ENCODE measurements around the gene MRPL43. TPM values are rescaled to one million over a fixed set of nuclear protein-coding genes. Genes with fewer than 3 reads are reported as not detected.
"Not testable (repeated sequence)": the region's sequence is repeated elsewhere in the genome, so short reads cannot be mapped to it uniquely, and the experiment has no call there.

The MRPL43 gene
- total RNA-seq, 4 donors from 2014 or later: 32.5 to 104 (median 77.1) TPM

DNA sequence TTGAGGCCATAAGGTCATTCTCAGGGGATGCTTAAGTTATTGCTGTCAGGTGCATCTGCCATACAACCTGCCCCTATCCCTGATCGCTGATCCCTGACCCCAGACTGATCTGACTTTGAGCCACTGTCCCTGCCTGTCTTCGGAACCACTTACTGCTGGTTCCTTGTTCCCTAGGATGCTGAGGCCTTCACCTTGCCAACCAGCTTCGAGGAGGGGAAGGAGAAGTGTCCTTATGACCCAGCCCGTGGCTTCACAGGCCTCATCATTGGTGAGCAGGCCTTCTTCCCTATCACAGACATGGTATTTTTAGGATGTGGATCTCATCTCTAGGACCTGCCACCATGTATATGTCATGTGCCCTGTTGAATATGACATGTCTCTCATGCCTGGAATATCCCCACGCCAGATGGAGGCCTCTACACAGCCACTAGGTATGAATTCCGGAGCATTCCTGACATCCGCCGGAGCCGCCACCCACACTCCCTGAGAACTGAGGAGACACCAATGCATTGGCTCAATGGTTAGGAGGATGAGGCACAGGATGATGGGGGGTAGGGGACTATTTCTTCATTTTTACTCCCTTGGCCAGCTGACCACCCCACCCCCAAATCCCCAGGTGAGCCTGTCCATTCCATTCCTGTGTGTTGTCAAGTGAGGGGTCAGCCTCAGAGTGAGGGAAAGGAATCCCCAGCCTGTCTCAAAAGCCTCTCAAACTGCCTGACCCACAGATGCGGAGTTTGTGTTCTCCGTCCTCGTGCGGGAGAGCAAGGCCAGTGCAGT is 9.0 kb downstream of the MRPL43 start:
- H3K9me3 ChIP-seq: no peaks in the 10 kb centered on the region
- DNase-seq: no peak
- peaks cover 0 to 8% (median 0%) of the 10 kb centered on the region in 4 donors for H3K36me3 ChIP-seq
- intact Hi-C loops (cut with DNase I; ENCODE audit: low total_unique reads): no loop called here
- no peak overlapping the region for H3K27ac ChIP-seq
- no peak overlapping the region for H3K4me3 ChIP-seq
- WGBS, 2 donors (ENCODE audit: low coverage in 1 of 2): 93 to 97% methylated on average over 5 to 13 of the region's 13 CpGs
- TF ChIP-seq EP300 (IDR thresholded peaks at IDR 0.05; ENCODE audit: low read depth) (no peak), POLR2AphosphoS5 (IDR thresholded peaks at IDR 0.05) (no peak), POLR2A (IDR thresholded peaks at IDR 0.05) (no peak)
- TF ChIP-seq, protein P1, sequence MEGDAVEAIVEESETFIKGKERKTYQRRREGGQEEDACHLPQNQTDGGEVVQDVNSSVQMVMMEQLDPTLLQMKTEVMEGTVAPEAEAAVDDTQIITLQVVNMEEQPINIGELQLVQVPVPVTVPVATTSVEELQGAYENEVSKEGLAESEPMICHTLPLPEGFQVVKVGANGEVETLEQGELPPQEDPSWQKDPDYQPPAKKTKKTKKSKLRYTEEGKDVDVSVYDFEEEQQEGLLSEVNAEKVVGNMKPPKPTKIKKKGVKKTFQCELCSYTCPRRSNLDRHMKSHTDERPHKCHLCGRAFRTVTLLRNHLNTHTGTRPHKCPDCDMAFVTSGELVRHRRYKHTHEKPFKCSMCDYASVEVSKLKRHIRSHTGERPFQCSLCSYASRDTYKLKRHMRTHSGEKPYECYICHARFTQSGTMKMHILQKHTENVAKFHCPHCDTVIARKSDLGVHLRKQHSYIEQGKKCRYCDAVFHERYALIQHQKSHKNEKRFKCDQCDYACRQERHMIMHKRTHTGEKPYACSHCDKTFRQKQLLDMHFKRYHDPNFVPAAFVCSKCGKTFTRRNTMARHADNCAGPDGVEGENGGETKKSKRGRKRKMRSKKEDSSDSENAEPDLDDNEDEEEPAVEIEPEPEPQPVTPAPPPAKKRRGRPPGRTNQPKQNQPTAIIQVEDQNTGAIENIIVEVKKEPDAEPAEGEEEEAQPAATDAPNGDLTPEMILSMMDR (IDR thresholded peaks at IDR 0.05): no peak
- no peaks in the 10 kb centered on the region for H3K27me3 ChIP-seq
- no peaks in the 10 kb centered on the region for H3K4me1 ChIP-seq
- in situ Hi-C loops (cut with MboI; ENCODE audit: low pct_ligation_motif_present in 1 of 4, low pct_unique_long_range_greater_than_20kb in 1 of 4, low sequenced_read_pairs in 3 of 4): no loop called here

GRCh38 chr10:100977436-100977835 is 9.9 kb downstream of the MRPL43 start:
- Histone ChIP-seq H3K9me3 (no peaks in the 10 kb centered on the region), H3K4me3 (no peak overlapping the region), H3K4me1 (peaks cover 0 to 6% (median 1%) of the 10 kb centered on the region in 4 donors), H3K27ac (no peak overlapping the region), H3K36me3 (peaks cover 0 to 8% (median 0%) of the 10 kb centered on the region in 4 donors), H3K27me3 (no peaks in the 10 kb centered on the region)
- 80 to 100% methylated on average over 1 to 6 of the region's 6 CpGs for WGBS, 2 donors (ENCODE audit: low coverage in 1 of 2)
- in situ Hi-C loops (cut with MboI; ENCODE audit: low pct_ligation_motif_present in 1 of 4, low pct_unique_long_range_greater_than_20kb in 1 of 4, low sequenced_read_pairs in 3 of 4): no loop called here
- intact Hi-C loops (cut with DNase I; ENCODE audit: low total_unique reads): no loop called here
- no peak for DNase-seq
- TF ChIP-seq, protein P1 (IDR thresholded peaks at IDR 0.05): no peak
- no peak for TF ChIP-seq POLR2A (IDR thresholded peaks at IDR 0.05)
- no peak for TF ChIP-seq POLR2AphosphoS5 (IDR thresholded peaks at IDR 0.05)
- TF ChIP-seq EP300 (IDR thresholded peaks at IDR 0.05; ENCODE audit: low read depth): no peak

DNA sequence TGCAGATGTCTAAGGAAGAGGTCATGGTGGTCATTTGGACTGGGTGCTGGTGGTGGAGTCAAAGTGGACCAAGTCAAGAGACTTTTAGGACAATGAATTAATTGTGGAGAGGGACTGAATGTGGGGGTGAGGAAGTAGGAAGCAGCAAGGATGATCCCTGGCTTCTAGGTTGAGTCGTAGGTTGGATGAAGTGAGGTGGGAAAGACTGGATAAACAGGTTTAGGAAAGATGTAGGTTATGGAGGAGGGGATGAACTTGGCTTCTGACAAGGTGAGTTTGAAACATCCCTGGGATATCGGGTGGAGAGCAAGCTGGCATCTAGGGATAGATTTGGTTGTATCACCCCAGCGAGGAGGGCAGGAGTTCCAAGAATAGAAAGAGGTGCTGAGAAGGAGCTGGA is 10.4 kb downstream of the MRPL43 start:
- TF ChIP-seq POLR2AphosphoS5 (IDR thresholded peaks at IDR 0.05): no peak
- no peak for TF ChIP-seq POLR2A (IDR thresholded peaks at IDR 0.05)
- no peak for TF ChIP-seq EP300 (IDR thresholded peaks at IDR 0.05; ENCODE audit: low read depth)
- TF ChIP-seq, protein P1 (IDR thresholded peaks at IDR 0.05): no peak
- WGBS, 2 donors (ENCODE audit: low coverage in 1 of 2): 63 to 76% methylated on average over 3 of the region's 3 CpGs
- no peaks in the 10 kb centered on the region for H3K9me3 ChIP-seq
- no peaks in the 10 kb centered on the region for H3K27me3 ChIP-seq
- intact Hi-C loops (cut with DNase I; ENCODE audit: low total_unique reads): no loop called here
- no peak overlapping the region for H3K27ac ChIP-seq
- H3K4me1 ChIP-seq: peaks cover 0 to 11% (median 7%) of the 10 kb centered on the region in 4 donors
- in situ Hi-C loops (cut with MboI; ENCODE audit: low pct_ligation_motif_present in 1 of 4, low pct_unique_long_range_greater_than_20kb in 1 of 4, low sequenced_read_pairs in 3 of 4): no loop called here
- no peak for DNase-seq
- H3K4me3 ChIP-seq: no peak overlapping the region
- peaks cover 0 to 8% (median 0%) of the 10 kb centered on the region in 4 donors for H3K36me3 ChIP-seq

DNA sequence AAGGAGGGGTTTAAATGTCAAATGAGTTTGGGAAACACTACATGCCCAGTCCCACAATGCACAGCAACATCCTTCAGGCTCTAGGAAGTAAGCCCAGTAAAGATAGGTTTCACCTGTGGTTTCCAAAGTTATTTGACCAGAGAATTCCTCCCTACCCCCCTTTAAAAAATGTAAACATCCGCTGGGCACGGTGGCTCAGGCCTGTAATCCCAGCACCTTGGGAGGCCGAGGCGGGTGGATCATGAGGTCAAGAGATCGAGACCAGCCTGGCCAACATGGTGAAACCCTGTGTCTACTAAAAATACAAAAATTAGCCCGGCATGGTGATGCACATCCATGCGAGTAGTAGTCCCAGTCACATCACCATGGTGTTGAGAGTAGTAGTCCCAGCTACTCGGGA is 11.9 kb downstream of the MRPL43 start:
- in situ Hi-C loops (cut with MboI; ENCODE audit: low pct_ligation_motif_present in 1 of 4, low pct_unique_long_range_greater_than_20kb in 1 of 4, low sequenced_read_pairs in 3 of 4); H3K27ac ChIP-seq; H3K27me3 ChIP-seq; DNase-seq; H3K9me3 ChIP-seq; H3K4me3 ChIP-seq; intact Hi-C loops (cut with DNase I; ENCODE audit: low total_unique reads); H3K36me3 ChIP-seq: not testable (repeated sequence)
- 88% methylated on average over 8 of the region's 8 CpGs; no CpG with 5 or more reads in 1 of the 2 donors for WGBS, 2 donors (ENCODE audit: low coverage in 1 of 2)
- peaks cover 0 to 17% (median 10%) of the 10 kb centered on the region in 4 donors for H3K4me1 ChIP-seq
